B cell (primary cell): ENCODE measurements around the gene PEPD. TPM values are rescaled to one million over a fixed set of nuclear protein-coding genes. Genes with fewer than 3 reads are reported as not detected.

ENCODE experiments used
- ATAC-seq: fragments of 200-7000 bp; cut with Tn5 transposase; one replicate; pipeline ENCODE4 v1.10.0; 2021; ENCODE audit warnings: low read depth, mild to moderate bottlenecking, moderate number of reproducible peaks, moderate library complexity
- CTCF ChIA-PET: fragments of 350-600 bp; sonication (Branson Sonifier 250); formaldehyde crosslinking; loops from one replicate; lab custom pipeline; 2021; ENCODE audit warnings: antibody characterized with exemption, inconsistent platforms; lab: Charles Lee
- POLR2A ChIA-PET: fragments of 350-600 bp; sonication (Branson Sonifier 250); formaldehyde crosslinking; loops from one replicate; lab custom pipeline; 2021; ENCODE audit warnings: antibody characterized with exemption; lab: Charles Lee
- DNase-seq: peaks from one replicate; pipeline ENCODE4 v3.0.0; 2013
- H2AFZ ChIP-seq: 2 replicates; pipeline ENCODE4 v1.6.1; 2012; ENCODE audit warnings: mild to moderate bottlenecking, low read depth, low read length; ENCODE audit not compliant: insufficient read depth, poor library complexity, severe bottlenecking
- H3K27ac ChIP-seq, 2 donors: 1 replicate in 1 of 2; 2 replicates in 1 of 2; pipeline ENCODE4 v1.5.1; 2012 to 2013; ENCODE audit warnings: low read length in 2 of 2, mild to moderate bottlenecking in 2 of 2, moderate library complexity in 1 of 2
- H3K27me3 ChIP-seq, 4 experiments: fragments of 200-600 bp in 1 of 4; sonication (generic) in 1 of 4; replicated peaks in 1 of 4; 1 replicate in 2 of 4; 2 replicates in 2 of 4; pipeline versions ENCODE4 v1.6.1 to v1.7.0; 2013 to 2016; ENCODE audit warnings: low read length in 3 of 4, mild to moderate bottlenecking in 2 of 4, mixed read lengths in 1 of 4, moderate library complexity in 1 of 4; ENCODE audit not compliant: insufficient read depth in 4 of 4, control insufficient read depth in 3 of 4; ENCODE audit errors: control extremely low read depth in 1 of 4
- H3K36me3 ChIP-seq, 2 experiments: replicated peaks in 1 of 2; 1 replicate in 1 of 2; 2 replicates in 1 of 2; pipeline versions ENCODE4 v1.6.1 to v1.7.1; 2013; ENCODE audit warnings: low read length in 1 of 2; ENCODE audit not compliant: insufficient read depth in 2 of 2, control insufficient read depth in 1 of 2; ENCODE audit errors: control extremely low read depth in 1 of 2, extremely low read depth in 1 of 2
- H3K4me1 ChIP-seq, 2 donors: fragments of 200-600 bp in 1 of 2; sonication (generic) in 1 of 2; 1 replicate in 1 of 2; 2 replicates in 1 of 2; pipeline versions ENCODE4 v1.5.1 to v1.6.1; 2013 to 2017; ENCODE audit warnings: low read length in 2 of 2; ENCODE audit not compliant: control insufficient read depth in 2 of 2, insufficient read depth in 2 of 2
- H3K4me2 ChIP-seq: replicated peaks from 2 replicates; pipeline ENCODE3; 2012; ENCODE audit warnings: mild to moderate bottlenecking, low read depth, low read length; ENCODE audit not compliant: poor library complexity, severe bottlenecking
- H3K4me3 ChIP-seq, 5 experiments: fragments of 200-600 bp in 1 of 5; sonication (generic) in 1 of 5; 1 replicate in 3 of 5; 2 replicates in 2 of 5; pipeline versions ENCODE4 v1.5.1 to v1.7.0; 2011 to 2016; ENCODE audit warnings: low read length in 4 of 5, mild to moderate bottlenecking in 4 of 5, low read depth in 2 of 5, control low read depth in 1 of 5, moderate library complexity in 1 of 5; ENCODE audit not compliant: insufficient read depth in 1 of 5; ENCODE audit errors: control extremely low read depth in 1 of 5, extremely low read depth in 1 of 5
- H3K79me2 ChIP-seq: fragments of 200-600 bp; sonication (generic); one replicate; pipeline ENCODE4 v1.6.0; 2016; ENCODE audit warnings: low read length; ENCODE audit not compliant: control insufficient read depth, insufficient read depth
- H3K9ac ChIP-seq: fragments of 200-600 bp; sonication (generic); 2 replicates; pipeline ENCODE4 v1.6.1; 2017; ENCODE audit warnings: mild to moderate bottlenecking, low read length, moderate library complexity
- H3K9me3 ChIP-seq, 3 donors: one replicate each; pipeline versions ENCODE4 v1.6.1 to v1.7.1; 2013; ENCODE audit warnings: low read length in 2 of 3; ENCODE audit not compliant: control insufficient read depth in 2 of 3, insufficient read depth in 1 of 3; ENCODE audit errors: control extremely low read depth in 1 of 3
- H4K20me1 ChIP-seq: 2 replicates; pipeline ENCODE4 v1.6.0; 2012; ENCODE audit warnings: mild to moderate bottlenecking, low read length; ENCODE audit not compliant: insufficient read depth, control insufficient read depth, poor library complexity, severe bottlenecking
- H3K27ac Mint-ChIP-seq: one replicate; pipeline ENCODE4 v1.8.0; 2021; ENCODE audit warnings: mixed read lengths
- H3K27me3 Mint-ChIP-seq: one replicate; pipeline ENCODE4 v1.8.0; 2021; ENCODE audit warnings: mixed read lengths
- H3K4me1 Mint-ChIP-seq: one replicate; pipeline ENCODE4 v1.8.0; 2021; ENCODE audit warnings: mixed read lengths
- H3K4me3 Mint-ChIP-seq: one replicate; pipeline ENCODE4 v1.8.0; 2021; ENCODE audit warnings: mixed read lengths
- H3K9me3 Mint-ChIP-seq: one replicate; pipeline ENCODE4 v1.8.0; 2022; ENCODE audit warnings: mixed read lengths; ENCODE audit not compliant: insufficient read depth
- CTCF ChIP-seq: fragments of 200-600 bp; IDR thresholded peaks from one replicate; pipeline ENCODE4 v1.8.0; 2022; ENCODE audit warnings: antibody characterized with exemption, mild to moderate bottlenecking
- EZH2 ChIP-seq: IDR thresholded peaks from 2 replicates; pipeline ENCODE4 v1.6.1; 2012; ENCODE audit warnings: borderline replicate concordance, low read depth, mild to moderate bottlenecking, moderate library complexity, low read length; ENCODE audit not compliant: insufficient read depth, poor library complexity, severe bottlenecking
- WGBS: methylation state at CpG from one replicate; pipeline ENCODE4 v1.1.5; 2013; ENCODE audit warnings: missing lambda C conversion rate; ENCODE audit not compliant: insufficient coverage; 5-methylcytosine and 5-hydroxymethylcytosine counted together
- intact Hi-C: fragments of 100-400 bp; cut with micrococcal nuclease; formaldehyde crosslinking; loops from one replicate; pipeline ENCODE4 v1.10.0; 2022
- polyA plus RNA-seq: library from polyadenylated mRNA; depleted of rRNA; stranded (reverse); fragments of >200 nt; gene quantifications from 2 replicates; pipeline ENCODE4 v1.2.3, GENCODE V29; 2012
- total RNA-seq, 2 donors: library from RNA; stranded (reverse); fragments of 120-200 nt in 1 of 2; gene quantifications; 1 replicate in 1 of 2; 2 replicates in 1 of 2; pipeline versions ENCODE4 v1.2.3 to v1.2.4, GENCODE V29; 2013 to 2022

PEPD gene
- total and polyA plus RNA-seq, 2 donors (not counting 1 experiment from before 2014, with no cell fraction given) = 36.4 to 42.7 TPM

- Histone ChIP-seq H3K9ac (peak overlapping the region; percentile 89), H4K20me1 (peaks cover 52% of the 10 kb centered on the region), H3K4me2 (peak overlapping the region; percentile 96), H2AFZ (peak overlapping the region; percentile 36), H3K27ac (peak overlapping the region in 1 of 2 donors; percentile 96), H3K79me2 (peaks cover 53% of the 10 kb centered on the region), H3K4me1 (peaks cover 20 to 24% of the 10 kb centered on the region in 2 donors), H3K27me3 (no peaks in the 10 kb centered on the region), H3K9me3 (no peaks in the 10 kb centered on the region), H3K36me3 (peaks cover 0 to 3% of the 10 kb centered on the region in 2 experiments), H3K4me3 (peak overlapping the region; percentile 46 to 91 (median 72))
- POLR2A ChIA-PET = interaction anchor here (0.7 kb wide), 1 partner anchor 58 kb away, joined by 3 read pairs; no protein-coding TSS in a partner anchor
- ATAC-seq (no peak), DNase-seq (no peak)
- CTCF ChIA-PET = interaction anchor here (1.2 to 1.8 kb wide), 5 partner anchors 10 to 197 kb away, joined by 3 to 8 read pairs (median 6); no protein-coding TSS in a partner anchor
- H3K27ac Mint-ChIP-seq = peak overlapping the region; percentile 57
- no peaks in the 10 kb centered on the region for H3K27me3 Mint-ChIP-seq
- peak overlapping the region; percentile 85 for H3K4me3 Mint-ChIP-seq
- no peaks in the 10 kb centered on the region for H3K9me3 Mint-ChIP-seq
- WGBS = 1% methylated on average over 22 of the region's 22 CpGs
- peaks cover 45% of the 10 kb centered on the region for H3K4me1 Mint-ChIP-seq
- intact Hi-C loops = loop anchor here (5.0 kb wide), 1 partner anchor 898 kb away; no protein-coding TSS in a partner anchor
- TF ChIP-seq CTCF = peak; percentile 4
- TF ChIP-seq EZH2 = no peak
Measured at GRCh38 chr19:33374236-33374714, 147.3 kb downstream of the PEPD start.
